Activated naive CD4-positive, alpha-beta T cell treated with anti-CD3 and anti-CD28 coated beads, Interleukin-2, amount 50 U/mL, for 16 hours (primary cell): ENCODE data around the gene SMC3.

Source experiments
- DNase-seq: peaks from one replicate; pipeline ENCODE4 v3.0.0-alpha.2; 2020

Gene SMC3

GRCh38 chr10:110546077-110546476 is 21.4 kb upstream of the SMC3 start:
- no peak for DNase-seq

GRCh38 chr10:110546499-110547110 is 20.9 kb upstream of the SMC3 start:
- no peak for DNase-seq

- no peak for DNase-seq
Observed at GRCh38 chr10:110547139-110547761, 20.2 kb upstream of the SMC3 start.

DNA sequence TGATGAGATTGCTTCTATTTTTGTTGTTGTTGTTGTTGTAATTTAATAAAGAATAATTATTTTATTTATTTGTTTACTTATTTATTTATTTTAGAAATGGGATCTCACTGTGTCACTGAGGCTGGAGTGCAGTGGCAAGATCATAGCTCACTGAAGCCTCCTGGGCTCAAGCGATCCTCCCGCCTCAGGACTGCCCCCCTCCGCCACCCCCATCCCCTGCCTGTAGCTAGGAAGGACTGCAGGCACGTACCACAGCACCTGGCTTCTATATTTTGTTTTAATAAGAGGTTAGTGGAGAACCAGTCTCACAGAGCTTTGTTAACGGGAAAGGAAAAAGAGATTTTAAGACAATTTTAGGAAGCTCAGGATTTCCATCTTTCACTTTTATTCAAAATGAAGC is 19.5 kb upstream of the SMC3 start:
- DNase-seq = no peak

DNA sequence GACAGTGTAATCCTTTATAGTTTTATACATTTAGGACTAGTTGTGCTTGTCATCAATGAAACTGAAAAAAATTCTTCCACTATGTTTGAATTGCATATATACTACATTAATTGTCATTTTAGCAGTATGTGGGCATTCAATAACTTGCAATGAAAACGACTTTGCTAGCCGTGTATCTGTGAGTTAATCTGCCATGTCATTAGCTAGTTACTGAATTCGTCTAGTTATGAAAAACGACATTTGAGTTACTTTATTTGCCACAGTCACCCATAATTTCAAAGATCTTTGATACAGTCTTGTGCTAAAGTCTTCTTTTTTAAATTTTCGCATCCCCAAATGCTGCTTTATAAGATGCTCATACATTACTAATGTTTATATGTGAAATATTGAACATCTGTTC is 18.3 kb upstream of the SMC3 start:
- no peak for DNase-seq

GRCh38 chr10:110553905-110554304 is 13.6 kb upstream of the SMC3 start:
- no peak for DNase-seq

DNA sequence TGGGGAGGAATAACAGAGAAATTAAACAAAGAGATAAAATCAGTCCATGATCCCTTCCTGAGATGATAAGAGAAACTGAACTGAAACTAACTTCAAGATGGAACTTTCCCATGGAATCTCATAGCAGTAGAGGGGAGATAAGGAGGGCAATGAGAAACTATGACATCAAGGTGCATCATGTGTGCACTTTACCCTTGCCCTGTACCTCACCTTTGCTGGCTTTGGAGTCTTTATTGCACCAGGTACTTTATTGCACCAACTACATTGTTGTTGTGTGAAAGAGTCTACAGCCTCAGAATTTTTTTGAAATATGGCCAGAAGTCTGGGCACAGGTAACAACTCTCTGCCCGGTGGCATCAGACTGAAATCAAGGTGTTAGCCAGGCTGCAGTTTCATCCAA is 11.2 kb upstream of the SMC3 start:
- DNase-seq = no peak

GRCh38 chr10:110556969-110557601 is 10.4 kb upstream of the SMC3 start:
- peak; percentile 71 for DNase-seq

DNA sequence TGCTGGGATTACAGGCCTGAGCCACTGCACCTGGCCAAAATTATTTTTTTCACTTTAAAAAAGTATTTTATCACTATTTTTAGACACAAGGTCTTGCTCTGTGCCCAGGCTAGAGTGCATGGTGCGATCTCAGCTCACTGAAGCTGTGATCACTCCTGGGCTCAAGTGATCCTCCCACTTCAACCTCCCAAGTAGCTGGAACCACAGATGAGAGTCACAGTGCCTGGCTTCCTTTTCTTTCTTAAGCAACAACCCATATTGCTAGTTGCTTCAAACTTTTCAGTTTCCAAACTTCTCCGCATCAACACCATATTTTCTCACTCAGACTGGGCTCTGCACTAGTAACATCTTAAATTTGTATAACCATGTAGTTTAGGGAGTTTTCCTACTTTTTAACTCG is 9.5 kb upstream of the SMC3 start:
- no peak for DNase-seq

DNA sequence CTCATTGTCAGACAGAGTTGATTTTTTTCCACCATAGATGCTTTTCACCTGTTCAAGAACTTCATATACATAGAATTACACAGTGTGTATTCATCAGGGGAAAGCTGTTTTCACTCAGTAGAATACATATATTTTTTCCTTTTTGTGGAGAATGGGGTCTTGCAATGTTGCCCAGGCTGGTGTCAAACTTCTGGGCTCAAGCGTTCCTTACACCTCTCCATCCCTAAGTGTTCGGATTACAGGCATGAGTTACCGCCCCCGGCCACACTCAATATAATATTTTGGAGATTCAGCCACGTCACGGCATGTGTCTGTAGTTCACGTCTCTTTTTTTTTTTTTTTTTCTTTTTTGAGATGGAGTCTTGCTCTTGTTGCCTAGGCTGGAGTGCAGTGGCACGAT is 7.5 kb upstream of the SMC3 start:
- DNase-seq = no peak

DNA sequence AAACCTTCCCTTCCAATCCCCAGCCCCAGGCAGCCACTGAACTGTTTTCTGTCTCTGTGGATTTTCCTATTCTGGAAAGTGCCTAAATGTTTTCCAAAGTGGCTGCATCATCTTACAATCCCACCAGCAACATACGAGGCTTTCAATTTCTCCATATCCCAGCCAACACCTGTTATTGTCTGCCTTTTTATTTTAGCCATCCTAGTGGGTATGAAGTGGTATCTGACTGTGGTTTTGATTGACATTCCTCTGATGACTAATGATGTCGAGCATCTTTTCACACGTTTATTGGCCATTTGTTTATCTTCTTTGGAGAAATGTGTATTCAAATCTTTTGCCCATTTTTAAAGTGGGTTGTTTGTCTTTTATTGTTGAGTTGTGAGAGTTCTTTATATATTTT is 6.2 kb upstream of the SMC3 start:
- DNase-seq = no peak

GRCh38 chr10:110562348-110562747 is 5.1 kb upstream of the SMC3 start:
- no peak for DNase-seq

DNA sequence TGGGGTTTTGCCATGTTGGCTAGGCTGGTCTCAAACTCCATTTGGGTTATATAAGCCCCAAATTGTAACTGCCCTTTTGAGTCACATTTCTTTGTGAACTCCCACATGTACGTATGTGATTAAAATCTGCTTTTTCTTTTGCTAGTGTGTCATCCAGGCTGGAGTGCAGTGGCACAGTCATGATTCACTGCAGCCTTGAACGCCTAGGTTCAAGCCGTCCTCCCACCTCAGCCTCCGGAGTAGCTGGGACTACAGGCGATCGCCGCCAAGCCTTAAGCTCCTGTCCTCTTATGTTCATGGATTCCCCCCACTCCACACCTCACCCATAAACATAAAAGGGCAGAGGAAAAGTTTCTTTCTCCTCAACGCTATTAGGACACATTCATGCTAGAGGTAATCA is 4.4 kb upstream of the SMC3 start:
- DNase-seq = no peak

DNA sequence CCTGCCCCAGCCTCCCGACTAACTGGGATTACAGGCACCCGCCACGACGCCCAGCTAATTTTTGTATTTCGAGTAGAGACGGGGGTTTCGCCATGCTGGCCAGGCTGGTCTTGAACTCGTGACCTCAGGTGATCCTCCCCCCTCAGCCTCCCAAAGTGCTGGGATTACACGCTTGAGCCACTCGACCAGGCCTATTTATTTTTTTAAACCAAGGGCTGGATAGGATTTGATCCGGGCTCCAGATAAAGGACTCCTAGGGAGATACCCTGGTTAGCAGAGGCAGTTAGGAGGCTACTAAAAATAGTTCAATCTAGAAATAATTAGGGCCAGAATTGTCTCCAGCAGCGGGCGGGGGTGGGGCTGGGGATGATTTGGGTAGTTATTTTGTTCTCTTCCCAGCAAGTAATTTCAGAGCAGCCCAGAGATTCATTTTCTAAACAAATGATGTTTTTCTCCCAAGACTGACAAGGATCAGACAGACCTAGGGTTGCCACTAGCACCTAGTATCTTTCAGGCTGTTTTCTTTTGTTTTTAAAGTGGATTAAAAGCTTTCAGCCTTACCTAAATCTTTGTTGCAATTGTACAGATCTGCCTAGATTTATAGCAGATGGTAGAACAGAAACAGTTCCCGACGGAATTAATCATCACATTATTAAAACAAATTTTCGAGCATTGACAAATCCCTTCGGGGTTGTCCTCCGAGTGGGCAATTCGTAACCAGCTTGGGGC is 859 bp upstream of the SMC3 start:
- DNase-seq = no peak

DNA sequence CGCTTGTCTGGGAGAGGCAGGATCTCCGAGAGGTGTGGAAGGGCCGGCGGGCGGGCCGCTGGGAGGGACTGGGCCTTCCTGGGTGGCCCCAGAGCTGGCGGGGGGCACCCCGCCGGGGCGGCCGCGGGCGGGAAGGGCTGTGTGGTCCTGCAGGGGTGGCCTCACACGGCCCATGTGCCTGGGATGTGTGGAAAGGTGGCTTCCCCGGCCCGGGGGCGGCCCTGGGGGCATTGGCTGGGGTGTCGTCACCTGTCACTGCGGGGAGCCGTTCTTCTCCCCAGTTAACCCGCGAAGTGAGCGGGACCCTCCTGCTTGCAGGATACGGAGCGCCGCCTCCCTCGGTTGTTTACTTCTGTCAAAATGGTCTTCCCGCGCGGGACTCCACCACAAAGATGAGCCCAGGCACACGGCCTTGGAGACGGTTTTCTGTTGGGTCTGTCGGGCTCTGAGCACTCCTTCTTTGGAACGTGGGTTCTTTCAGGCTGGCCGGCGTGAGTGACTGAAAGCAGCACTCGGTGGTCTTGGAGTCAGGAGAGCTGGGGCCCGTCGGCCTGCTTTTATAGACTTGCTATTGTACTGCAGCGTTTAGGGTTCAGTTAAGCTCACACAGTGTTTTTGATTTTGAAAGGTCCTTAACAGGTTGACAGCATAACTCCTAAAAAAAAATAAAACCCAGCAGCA is 700 bp downstream of the SMC3 start:
- peak; percentile 61 for DNase-seq

DNA sequence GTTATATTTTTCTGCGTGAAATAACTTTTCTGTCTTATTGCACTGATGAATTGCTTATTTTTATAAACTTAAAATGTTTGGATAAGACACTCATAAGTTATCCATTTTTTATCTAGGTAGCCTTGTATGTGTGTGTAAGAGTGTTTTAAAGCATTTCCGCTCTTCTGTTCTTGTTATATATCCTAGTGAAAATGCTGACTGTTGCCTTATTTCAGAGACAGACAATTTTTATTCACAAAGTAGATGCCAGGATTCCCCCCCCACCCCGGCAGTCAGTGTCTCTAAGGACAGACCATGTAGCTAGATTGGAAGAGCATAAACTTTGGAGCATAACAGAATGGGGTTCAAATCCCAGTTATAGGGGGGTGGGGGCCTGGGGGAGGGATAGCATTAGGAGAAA is 1.6 kb downstream of the SMC3 start:
- DNase-seq = no peak

GRCh38 chr10:110569736-110570135 is 2.2 kb downstream of the SMC3 start:
- no peak for DNase-seq

DNA sequence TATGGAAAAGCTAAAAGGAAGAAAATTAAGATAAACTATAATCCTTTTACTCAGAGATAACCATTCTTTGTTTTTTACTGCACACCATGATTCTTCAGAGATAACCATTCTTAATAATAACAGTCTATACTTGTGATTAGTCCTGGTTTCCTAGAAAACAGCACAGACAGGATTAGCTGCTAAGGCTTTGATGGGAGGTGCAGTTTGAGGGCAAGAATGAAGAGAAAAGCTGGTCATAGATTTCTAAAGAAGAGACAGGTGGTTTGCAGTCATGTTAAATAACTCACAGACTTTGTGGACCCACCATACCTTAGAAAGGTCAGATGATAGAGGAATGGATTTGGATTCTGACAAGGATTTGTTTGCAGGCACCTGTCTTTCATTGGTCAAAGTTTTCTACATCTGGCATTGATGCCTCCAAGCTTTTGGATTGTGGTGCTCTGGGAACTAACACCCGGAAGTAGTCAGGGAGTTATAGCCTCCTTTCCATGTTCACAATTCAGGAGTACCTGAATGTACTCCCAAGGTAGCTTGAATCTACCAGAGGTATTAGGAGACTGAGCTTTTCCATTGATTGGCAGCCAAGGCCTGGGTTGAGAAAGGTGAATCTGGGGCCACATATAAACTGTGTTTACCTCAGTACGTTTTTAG is 3.7 kb downstream of the SMC3 start:
- no peak for DNase-seq

DNA sequence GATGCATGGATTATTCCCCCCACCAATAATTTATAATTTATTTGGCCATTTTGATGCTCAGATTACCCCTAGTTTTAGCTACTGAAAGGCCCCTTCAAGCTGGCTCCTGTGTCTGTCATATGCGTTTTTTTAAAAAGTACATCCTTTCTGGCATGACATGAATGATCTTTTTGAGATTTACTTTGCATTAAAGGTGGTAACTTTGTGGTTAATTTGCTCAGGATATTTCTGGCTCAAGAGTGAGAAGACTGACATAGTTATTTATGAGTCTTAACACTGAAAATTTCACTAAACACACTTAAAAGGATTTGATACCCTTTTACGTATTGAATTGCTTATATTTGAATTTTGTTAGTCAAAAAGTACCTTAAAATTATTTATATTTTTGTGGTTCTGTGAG is 5.4 kb downstream of the SMC3 start:
- DNase-seq = no peak

GRCh38 chr10:110574420-110574819 is 6.9 kb downstream of the SMC3 start:
- DNase-seq = no peak

DNA sequence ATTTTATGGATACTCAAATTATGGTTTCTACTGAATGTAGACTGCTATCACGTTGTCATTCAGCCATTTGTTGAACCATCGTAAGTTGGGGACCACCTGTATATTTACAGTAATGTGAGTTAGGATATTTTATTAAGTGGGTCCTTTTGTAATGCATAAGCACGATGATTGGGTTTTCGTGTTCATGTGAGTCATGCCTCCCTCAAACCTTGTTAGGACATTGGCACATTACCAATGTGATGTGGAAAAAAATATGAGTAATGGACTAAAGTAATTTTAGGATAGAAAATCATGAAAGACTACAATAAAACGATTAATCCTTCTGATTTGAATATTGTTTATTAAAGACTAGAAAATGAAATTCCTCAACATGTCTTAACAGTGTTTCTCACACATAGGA is 8.7 kb downstream of the SMC3 start:
- no peak for DNase-seq

GRCh38 chr10:110577056-110577455 is 9.6 kb downstream of the SMC3 start:
- no peak for DNase-seq

- DNase-seq = no peak
Observed at GRCh38 chr10:110584006-110584405, 16.5 kb downstream of the SMC3 start.
